HG03342 (cell line): ENCODE measurements around the gene MMAA.

Experiments
- ATAC-seq: cut with Tn5 transposase; IDR thresholded peaks from one replicate; pipeline ENCODE4 v1.9.1; 2021; ENCODE audit warnings: mild to moderate bottlenecking, moderate library complexity; ENCODE audit not compliant: unreplicated experiment

The MMAA gene

DNA sequence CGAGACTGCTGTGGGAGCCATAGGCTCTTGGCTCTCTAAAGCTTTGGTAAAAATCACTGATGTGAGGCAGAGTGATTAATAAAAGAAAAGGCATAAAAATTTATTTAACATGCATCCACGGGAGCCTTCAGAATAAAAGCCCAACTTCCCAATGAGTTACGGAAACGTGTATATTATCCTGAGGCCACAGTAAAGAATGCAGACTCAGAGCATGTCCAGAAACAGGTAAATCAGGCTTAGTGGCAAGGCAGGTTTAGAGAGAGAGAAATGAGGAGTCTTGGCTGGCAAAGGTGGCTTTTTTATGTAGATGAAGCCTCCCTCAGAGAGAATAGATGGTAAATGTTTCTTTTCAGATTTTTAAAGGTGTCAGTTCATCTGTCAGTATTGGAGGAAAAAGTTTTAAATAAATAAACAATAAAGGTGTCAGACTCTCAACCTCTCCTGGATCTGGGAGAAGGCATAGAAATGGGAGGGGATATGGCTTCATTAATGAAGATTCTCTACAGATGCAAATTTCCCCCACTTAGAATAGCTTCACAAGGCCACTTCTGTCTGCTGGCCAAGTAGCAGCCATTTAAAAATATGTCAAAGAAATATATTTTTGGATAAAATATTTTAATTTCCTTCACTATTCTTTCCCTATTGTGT, 84.8 kb downstream of the MMAA start:
- ATAC-seq, result no peak

DNA sequence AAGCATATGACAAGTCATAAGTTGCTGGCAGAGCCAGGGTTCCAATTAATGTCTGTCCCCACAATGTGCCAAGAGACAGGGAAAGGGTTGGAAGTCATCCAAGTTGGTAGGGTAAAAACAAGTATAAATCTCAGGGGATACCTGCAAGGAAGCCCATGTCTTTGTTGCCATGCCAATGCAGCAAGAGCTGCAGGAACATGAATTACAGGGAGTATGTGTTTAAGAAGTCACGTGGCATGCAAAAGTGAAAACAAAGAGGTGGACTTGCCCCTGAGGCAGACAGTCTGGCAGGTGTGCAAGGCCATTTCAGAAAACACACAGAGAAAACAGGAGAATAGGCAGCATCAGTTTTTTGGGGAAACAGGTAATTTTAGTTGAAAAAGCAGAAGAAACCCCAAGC, 90.2 kb downstream of the MMAA start:
- peak; percentile 17 for ATAC-seq
